MCF 10A (cell line): ENCODE measurements around the gene RSPO4. TPM values are rescaled to one million over a fixed set of nuclear protein-coding genes. Genes with fewer than 3 reads are reported as not detected.

Source experiments
- BruUV-seq: library from RNA; stranded (reverse); fragments of 400-500 nt; replicated peaks from 2 replicates; lab custom pipeline; 2021; lab: Mats Ljungman, UMichigan
- CTCF ChIA-PET: fragments of 300-600 bp; sonication (Branson Sonifier 250); formaldehyde crosslinking; extraction: SDS; loops from one replicate; lab custom pipeline; 2021; ENCODE audit warnings: antibody characterized with exemption, inconsistent platforms; lab: Yijun Ruan, JAX
- POLR2A ChIA-PET: fragments of 300-600, 350-650 bp; sonication (Branson Sonifier 250); formaldehyde crosslinking; extraction: SDS; loops from one replicate; lab custom pipeline; 2020; ENCODE audit warnings: antibody characterized with exemption, inconsistent platforms; lab: Yijun Ruan, JAX
- DNase-seq: peaks from one replicate; pipeline ENCODE4 v3.0.0-alpha.2; 2018; ENCODE audit not compliant: unreplicated experiment
- H3K27ac Mint-ChIP-seq: one replicate; pipeline ENCODE4 v1.8.0; 2022; ENCODE audit warnings: mild to moderate bottlenecking, low read depth, mixed read lengths; ENCODE audit not compliant: unreplicated experiment
- H3K27me3 Mint-ChIP-seq: one replicate; pipeline ENCODE4 v1.8.0; 2022; ENCODE audit warnings: mixed read lengths; ENCODE audit not compliant: insufficient read depth, unreplicated experiment
- H3K36me3 Mint-ChIP-seq: one replicate; pipeline ENCODE4 v1.8.0; 2022; ENCODE audit warnings: mild to moderate bottlenecking, moderate library complexity, mixed read lengths; ENCODE audit not compliant: insufficient read depth, unreplicated experiment
- H3K4me1 Mint-ChIP-seq: one replicate; pipeline ENCODE4 v1.8.0; 2022; ENCODE audit warnings: mixed read lengths; ENCODE audit not compliant: insufficient read depth, unreplicated experiment
- H3K4me3 Mint-ChIP-seq: one replicate; pipeline ENCODE4 v1.8.0; 2022; ENCODE audit warnings: mild to moderate bottlenecking, moderate library complexity, mixed read lengths; ENCODE audit not compliant: unreplicated experiment
- H3K9me3 Mint-ChIP-seq: one replicate; pipeline ENCODE4 v1.8.0; 2022; ENCODE audit warnings: mixed read lengths; ENCODE audit not compliant: unreplicated experiment
- intact Hi-C: fragments of 100-400 bp; cut with micrococcal nuclease; formaldehyde crosslinking; loops from 2 replicates; pipeline ENCODE4 v1.14.1; 2022
- total RNA-seq: library from RNA; stranded (reverse); gene quantifications from 2 replicates; pipeline ENCODE4 v1.2.3, GENCODE V29; 2022
- TF ChIP-seq, protein P1 (sequence below): fragments of 200-600 bp; IDR thresholded peaks from one replicate; pipeline ENCODE4 v1.8.0; 2022; ENCODE audit warnings: antibody characterized with exemption, mild to moderate bottlenecking; ENCODE audit not compliant: unreplicated experiment

The RSPO4 gene
- total RNA-seq, 1 experiment from 2014 or later = not detected

GRCh38 chr20:946826-947225 is 55.3 kb downstream of the RSPO4 start:
- Mint-ChIP-seq H3K4me1 (no peaks in the 10 kb centered on the region), H3K9me3 (no peaks in the 10 kb centered on the region), H3K27ac (no peak overlapping the region), H3K27me3 (peaks cover 46% of the 10 kb centered on the region), H3K4me3 (no peak overlapping the region), H3K36me3 (no peaks in the 10 kb centered on the region)
- intact Hi-C loops = no loop called here
- no TSS peak for BruUV-seq
- ChIA-PET POLR2A (no interaction called here), CTCF (interaction anchor here (1.0 to 3.0 kb wide), 3 partner anchors 9 to 132 kb away, joined by 4 to 24 read pairs (median 11); no protein-coding TSS in a partner anchor)
- TF ChIP-seq, protein P1, sequence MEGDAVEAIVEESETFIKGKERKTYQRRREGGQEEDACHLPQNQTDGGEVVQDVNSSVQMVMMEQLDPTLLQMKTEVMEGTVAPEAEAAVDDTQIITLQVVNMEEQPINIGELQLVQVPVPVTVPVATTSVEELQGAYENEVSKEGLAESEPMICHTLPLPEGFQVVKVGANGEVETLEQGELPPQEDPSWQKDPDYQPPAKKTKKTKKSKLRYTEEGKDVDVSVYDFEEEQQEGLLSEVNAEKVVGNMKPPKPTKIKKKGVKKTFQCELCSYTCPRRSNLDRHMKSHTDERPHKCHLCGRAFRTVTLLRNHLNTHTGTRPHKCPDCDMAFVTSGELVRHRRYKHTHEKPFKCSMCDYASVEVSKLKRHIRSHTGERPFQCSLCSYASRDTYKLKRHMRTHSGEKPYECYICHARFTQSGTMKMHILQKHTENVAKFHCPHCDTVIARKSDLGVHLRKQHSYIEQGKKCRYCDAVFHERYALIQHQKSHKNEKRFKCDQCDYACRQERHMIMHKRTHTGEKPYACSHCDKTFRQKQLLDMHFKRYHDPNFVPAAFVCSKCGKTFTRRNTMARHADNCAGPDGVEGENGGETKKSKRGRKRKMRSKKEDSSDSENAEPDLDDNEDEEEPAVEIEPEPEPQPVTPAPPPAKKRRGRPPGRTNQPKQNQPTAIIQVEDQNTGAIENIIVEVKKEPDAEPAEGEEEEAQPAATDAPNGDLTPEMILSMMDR = no peak
- no peak for DNase-seq

DNA sequence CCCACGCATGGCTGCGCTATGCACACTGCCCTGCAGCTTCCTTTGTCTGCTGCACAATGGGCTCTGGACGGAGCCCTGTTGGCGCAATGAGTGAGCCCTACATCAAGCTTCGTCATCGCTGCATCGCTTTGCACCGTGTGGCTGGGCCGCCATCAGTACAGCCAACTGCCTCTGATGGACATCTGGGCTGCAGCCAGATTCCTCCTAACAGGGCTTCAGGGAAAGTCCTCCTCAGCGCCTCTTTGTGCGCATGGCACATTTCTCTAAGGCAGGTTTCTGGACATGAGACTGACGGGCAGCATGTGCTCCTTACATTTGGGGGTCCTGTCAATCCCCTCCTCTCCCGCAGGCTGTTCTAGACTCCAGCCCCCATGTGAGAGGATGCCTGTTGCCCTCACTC is 56.3 kb downstream of the RSPO4 start:
- Mint-ChIP-seq H3K4me1 (no peaks in the 10 kb centered on the region), H3K9me3 (no peaks in the 10 kb centered on the region), H3K4me3 (no peak overlapping the region), H3K27ac (no peak overlapping the region), H3K27me3 (peaks cover 56% of the 10 kb centered on the region), H3K36me3 (no peaks in the 10 kb centered on the region)
- TF ChIP-seq, protein P1 = no peak
- CTCF ChIA-PET = interaction anchor here (0.6 to 3.0 kb wide), 7 partner anchors 10 to 304 kb away, joined by 3 to 24 read pairs (median 4); no protein-coding TSS in a partner anchor
- intact Hi-C loops = no loop called here
- POLR2A ChIA-PET = no interaction called here
- no peak for DNase-seq
- no TSS peak for BruUV-seq

- DNase-seq = no peak
- H3K36me3 Mint-ChIP-seq = no peaks in the 10 kb centered on the region
- no peak overlapping the region for H3K4me3 Mint-ChIP-seq
- CTCF ChIA-PET = interaction anchor here (0.6 to 2.8 kb wide), 4 partner anchors 11 to 130 kb away, joined by 3 to 17 read pairs (median 4); no protein-coding TSS in a partner anchor
- no peak overlapping the region for H3K27ac Mint-ChIP-seq
- POLR2A ChIA-PET = no interaction called here
- TF ChIP-seq, protein P1 = no peak
- H3K27me3 Mint-ChIP-seq = peaks cover 58% of the 10 kb centered on the region
- intact Hi-C loops = no loop called here
- H3K4me1 Mint-ChIP-seq = no peaks in the 10 kb centered on the region
- no TSS peak for BruUV-seq
- H3K9me3 Mint-ChIP-seq = no peaks in the 10 kb centered on the region
These were observed 57.2 kb downstream of the RSPO4 start for GRCh38 chr20:944774-945410.

GRCh38 chr20:944148-944547 is 58.0 kb downstream of the RSPO4 start:
- intact Hi-C loops = no loop called here
- BruUV-seq = no TSS peak
- no peaks in the 10 kb centered on the region for H3K36me3 Mint-ChIP-seq
- H3K9me3 Mint-ChIP-seq = no peaks in the 10 kb centered on the region
- CTCF ChIA-PET = interaction anchor here (0.6 to 2.8 kb wide), 3 partner anchors 12 to 130 kb away, joined by 3 to 17 read pairs (median 3); no protein-coding TSS in a partner anchor
- H3K4me3 Mint-ChIP-seq = no peak overlapping the region
- TF ChIP-seq, protein P1 = no peak
- H3K27ac Mint-ChIP-seq = no peak overlapping the region
- H3K27me3 Mint-ChIP-seq = peaks cover 50% of the 10 kb centered on the region
- POLR2A ChIA-PET = no interaction called here
- no peaks in the 10 kb centered on the region for H3K4me1 Mint-ChIP-seq
- no peak for DNase-seq
